HG02798 (cell line): ENCODE data around the gene C4orf54.

Experiments
- ATAC-seq: cut with Tn5 transposase; IDR thresholded peaks from one replicate; pipeline ENCODE4 v1.9.1; 2021; ENCODE audit warnings: mild to moderate bottlenecking; ENCODE audit not compliant: unreplicated experiment, poor library complexity

Gene C4orf54

GRCh38 chr4:99628040-99628439 lies 29.6 kb downstream of the C4orf54 start:
- no peak for ATAC-seq

- no peak for ATAC-seq
Observed at GRCh38 chr4:99625369-99625768, 32.3 kb downstream of the C4orf54 start.

GRCh38 chr4:99624141-99624719 lies 33.4 kb downstream of the C4orf54 start:
- ATAC-seq = peak; percentile 67

- no peak for ATAC-seq
Observed at GRCh38 chr4:99622341-99622740, 35.3 kb downstream of the C4orf54 start.

GRCh38 chr4:99617374-99617773 lies 40.3 kb downstream of the C4orf54 start:
- ATAC-seq = no peak

GRCh38 chr4:99615170-99615820 lies 42.3 kb downstream of the C4orf54 start:
- ATAC-seq = peak; percentile 62

GRCh38 chr4:99614491-99614890 lies 43.1 kb downstream of the C4orf54 start:
- ATAC-seq = no peak

GRCh38 chr4:99612704-99613103 lies 44.9 kb downstream of the C4orf54 start:
- no peak for ATAC-seq

- no peak for ATAC-seq
Observed at GRCh38 chr4:99612281-99612680, 45.3 kb downstream of the C4orf54 start.

GRCh38 chr4:99610605-99611175 lies 46.9 kb downstream of the C4orf54 start:
- no peak for ATAC-seq

- ATAC-seq = no peak
Observed at GRCh38 chr4:99608417-99608816, 49.2 kb downstream of the C4orf54 start.
